ENCODE data around the gene GLIS1. TPM values are rescaled to one million over a fixed set of nuclear protein-coding genes. Genes with fewer than 3 reads are reported as not detected.

GLIS1 gene
- total RNA-seq, 1 experiment from 2014 or later, result 0.28 TPM

DNA sequence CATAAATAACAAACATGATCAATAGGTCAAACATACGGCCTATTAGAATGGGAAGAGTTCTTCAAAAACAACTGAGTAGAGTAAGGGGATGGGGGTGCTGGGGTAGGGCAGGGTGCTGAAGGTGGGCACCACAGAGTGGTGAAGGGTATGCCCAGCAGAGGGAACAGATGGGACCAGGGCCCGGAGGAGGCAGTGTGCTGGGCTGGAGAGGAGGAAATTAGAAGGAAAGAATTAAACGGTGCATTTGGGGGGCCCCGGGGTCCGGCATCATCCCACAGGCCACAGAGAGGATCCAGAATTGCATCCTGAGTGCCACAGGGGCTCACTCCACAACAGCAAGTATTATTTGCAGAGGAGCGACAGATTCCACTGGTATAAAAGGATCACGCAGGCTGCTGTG, 94.5 kb downstream of the GLIS1 start:
- H2AK5ac ChIP-seq (ENCODE audit: insufficient read length, low read length), result no peak overlapping the region
- H3K4me3 Mint-ChIP-seq, result no peak overlapping the region
- H3K27me3 ChIP-seq (ENCODE audit: insufficient read depth, low read length), result no peaks in the 10 kb centered on the region
- H3K14ac ChIP-seq (ENCODE audit: insufficient read depth, low read length), result no peak overlapping the region
- H3K27me3 Mint-ChIP-seq (ENCODE audit: low read depth), result peaks cover 6% of the 10 kb centered on the region
- no peak overlapping the region for H2AFZ ChIP-seq (ENCODE audit: low read length)
- no peak overlapping the region for H3K23ac ChIP-seq (ENCODE audit: insufficient read length, low read depth, low read length)
- H3K27ac Mint-ChIP-seq, result no peak overlapping the region
- H4K5ac ChIP-seq (ENCODE audit: insufficient read length, low read depth, low read length), result no peak overlapping the region
- DNase-seq, result peak; percentile 3
- no peaks in the 10 kb centered on the region for H4K20me1 ChIP-seq (ENCODE audit: control insufficient read depth, insufficient read depth, insufficient read length)
- no peaks in the 10 kb centered on the region for H3K79me2 ChIP-seq (ENCODE audit: insufficient read depth, low read length)
- no peak overlapping the region for H3K4ac ChIP-seq (ENCODE audit: low read depth, low read length)
- no peaks in the 10 kb centered on the region for H3K79me1 ChIP-seq (ENCODE audit: insufficient read depth, low read depth, low read length, poor library complexity, severe bottlenecking)
- no peak overlapping the region for H3K18ac ChIP-seq (ENCODE audit: insufficient read length, low read depth, low read length)
- H3K56ac ChIP-seq (ENCODE audit: insufficient read length, low read depth, low read length), result no peak overlapping the region
- no peak overlapping the region for H4K91ac ChIP-seq (ENCODE audit: insufficient read length, low read depth, low read length)
- no peak overlapping the region for H4K8ac ChIP-seq (replicated peaks; ENCODE audit: insufficient read length, low read depth, low read length)
- H2BK15ac ChIP-seq (ENCODE audit: low read depth, low read length), result no peak overlapping the region
- no peak overlapping the region for H3K27ac ChIP-seq (ENCODE audit: insufficient read length, low read depth, low read length)
- no peaks in the 10 kb centered on the region for H3K36me3 Mint-ChIP-seq (ENCODE audit: insufficient read depth in 1 of 3, low read depth in 3 of 3)
- 0 out of 2 replicates have a peak, but pooled peaks cover 3% of the 10 kb centered on the region for H3K4me1 ChIP-seq (ENCODE audit: insufficient read depth, low read length)
- no peak overlapping the region for H2BK20ac ChIP-seq (ENCODE audit: low read depth, low read length, poor library complexity, severe bottlenecking)
- no peaks in the 10 kb centered on the region for H3K9me3 ChIP-seq (ENCODE audit: control insufficient read depth, low read depth, low read length)
- H3K9me3 Mint-ChIP-seq, result no peaks in the 10 kb centered on the region
- H2BK12ac ChIP-seq (ENCODE audit: insufficient read length, low read depth, low read length), result no peak overlapping the region
- TF ChIP-seq, protein P1, sequence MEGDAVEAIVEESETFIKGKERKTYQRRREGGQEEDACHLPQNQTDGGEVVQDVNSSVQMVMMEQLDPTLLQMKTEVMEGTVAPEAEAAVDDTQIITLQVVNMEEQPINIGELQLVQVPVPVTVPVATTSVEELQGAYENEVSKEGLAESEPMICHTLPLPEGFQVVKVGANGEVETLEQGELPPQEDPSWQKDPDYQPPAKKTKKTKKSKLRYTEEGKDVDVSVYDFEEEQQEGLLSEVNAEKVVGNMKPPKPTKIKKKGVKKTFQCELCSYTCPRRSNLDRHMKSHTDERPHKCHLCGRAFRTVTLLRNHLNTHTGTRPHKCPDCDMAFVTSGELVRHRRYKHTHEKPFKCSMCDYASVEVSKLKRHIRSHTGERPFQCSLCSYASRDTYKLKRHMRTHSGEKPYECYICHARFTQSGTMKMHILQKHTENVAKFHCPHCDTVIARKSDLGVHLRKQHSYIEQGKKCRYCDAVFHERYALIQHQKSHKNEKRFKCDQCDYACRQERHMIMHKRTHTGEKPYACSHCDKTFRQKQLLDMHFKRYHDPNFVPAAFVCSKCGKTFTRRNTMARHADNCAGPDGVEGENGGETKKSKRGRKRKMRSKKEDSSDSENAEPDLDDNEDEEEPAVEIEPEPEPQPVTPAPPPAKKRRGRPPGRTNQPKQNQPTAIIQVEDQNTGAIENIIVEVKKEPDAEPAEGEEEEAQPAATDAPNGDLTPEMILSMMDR (conservative IDR thresholded peaks at IDR 0.05), result no peak
- no peak overlapping the region for H2BK120ac ChIP-seq (ENCODE audit: low read depth, low read length, poor library complexity, severe bottlenecking)
- no peaks in the 10 kb centered on the region for H3K23me2 ChIP-seq (ENCODE audit: insufficient read length, low read depth, low read length, poor library complexity, severe bottlenecking)
- no peak overlapping the region for H3K9ac ChIP-seq (ENCODE audit: extremely low read depth, insufficient read length, low read length)
- H2BK5ac ChIP-seq (ENCODE audit: insufficient read length, low read length), result no peak overlapping the region
- H3T11ph ChIP-seq (ENCODE audit: low read length), result no peak overlapping the region
- H3K4me1 Mint-ChIP-seq, result peaks cover 8 to 13% of the 10 kb centered on the region in 2 experiments; a peak in 3 of 4 replicates
- no peak overlapping the region for H3K4me2 ChIP-seq (ENCODE audit: insufficient read depth, insufficient read length, low read length)
- WGBS (ENCODE audit: extremely low coverage, insufficient read length, low lambda C conversion rate), result no CpG with 5 or more reads among the region's 7 CpGs
